ENCODE measurements around the gene SLC9A9.

Gene SLC9A9

GRCh38 chr3:143351354-143351753, 496.9 kb downstream of the SLC9A9 start:
- no peak for DNase-seq

DNA sequence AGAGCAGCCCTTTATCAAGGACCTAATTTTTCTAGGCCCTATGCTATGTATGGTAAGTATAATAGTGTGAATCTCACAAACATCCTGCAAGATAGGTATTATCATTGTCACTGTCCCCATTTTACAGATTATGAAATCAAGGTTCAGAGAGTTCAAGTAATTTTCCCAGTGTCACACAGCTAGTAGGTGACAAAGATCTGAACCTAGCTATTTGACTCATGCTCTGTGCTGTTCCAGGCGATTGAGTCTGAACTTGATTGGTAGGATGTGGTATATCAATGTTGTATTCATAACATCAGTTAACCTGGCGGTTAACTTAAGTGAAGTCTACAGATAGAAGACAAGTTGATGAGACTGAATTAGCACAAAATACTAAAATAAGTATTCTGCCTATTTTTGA, 498.8 kb downstream of the SLC9A9 start:
- no peak for DNase-seq

GRCh38 chr3:143348486-143349327, 499.6 kb downstream of the SLC9A9 start:
- DNase-seq: no peak

GRCh38 chr3:143344516-143345165, 503.6 kb downstream of the SLC9A9 start:
- DNase-seq: no peak

GRCh38 chr3:143343944-143344343, 504.3 kb downstream of the SLC9A9 start:
- no peak for DNase-seq

DNA sequence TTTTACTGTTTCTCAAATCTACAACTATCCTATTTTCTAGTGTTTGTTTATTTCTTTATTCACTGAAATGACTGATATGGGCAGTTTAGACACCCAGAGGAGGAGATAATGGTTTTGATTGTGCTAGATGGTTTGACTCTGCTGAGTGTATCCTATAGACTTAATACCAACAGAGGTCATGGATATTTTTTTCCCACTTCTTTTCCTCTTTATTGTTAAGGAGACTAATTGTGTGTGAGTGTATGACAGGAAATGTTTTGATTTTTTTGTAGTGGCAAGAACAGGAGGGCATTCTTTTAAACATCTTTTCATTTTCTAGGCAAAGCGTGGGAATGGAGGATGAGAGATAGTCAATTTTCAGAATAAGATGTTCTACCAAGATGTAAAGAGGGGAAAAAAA, 505.2 kb downstream of the SLC9A9 start:
- DNase-seq: no peak

- no peak for DNase-seq
Observed at GRCh38 chr3:143339451-143339850, 508.8 kb downstream of the SLC9A9 start.

- DNase-seq: no peak
Observed at GRCh38 chr3:143337387-143337786, 510.9 kb downstream of the SLC9A9 start.

DNA sequence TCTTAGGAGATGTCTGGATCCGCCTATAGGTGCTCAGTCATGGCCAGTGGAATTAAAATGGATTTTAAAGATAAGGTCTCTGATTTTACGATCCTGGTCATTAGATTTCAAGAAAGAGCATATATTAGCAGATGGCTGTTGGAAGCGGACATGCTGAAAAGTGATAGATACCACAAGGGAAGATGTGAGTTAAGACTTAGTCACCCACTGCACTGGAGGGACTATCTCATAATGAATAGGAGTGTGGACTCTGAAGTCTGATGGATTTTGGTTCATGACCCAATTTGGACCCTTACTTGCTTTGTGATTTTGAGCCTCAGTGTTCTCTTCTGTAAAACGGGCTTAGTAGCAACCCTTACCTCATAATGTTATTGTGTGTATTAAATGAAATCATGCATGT, 514.0 kb downstream of the SLC9A9 start:
- no peak for DNase-seq

- DNase-seq: no peak
Observed at GRCh38 chr3:143333367-143333766, 514.9 kb downstream of the SLC9A9 start.

DNA sequence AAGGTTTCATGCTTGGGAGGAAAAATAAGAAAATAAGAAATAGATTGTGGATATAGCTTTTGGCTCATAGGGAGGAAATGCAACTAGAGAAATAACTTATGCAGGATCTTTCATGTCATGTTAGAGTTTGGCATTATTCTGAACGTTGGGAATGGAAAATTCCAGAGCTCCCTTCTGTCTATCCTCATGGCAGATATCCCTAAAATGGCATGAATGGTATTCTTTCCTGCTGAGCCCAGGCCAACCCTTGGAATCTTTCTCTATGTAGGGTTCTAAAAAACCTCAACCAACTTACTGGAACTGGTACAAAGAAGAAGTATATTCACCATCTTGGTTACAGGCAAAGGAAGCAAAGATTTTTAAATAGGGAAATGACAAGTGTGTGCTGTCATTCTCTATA, 516.2 kb downstream of the SLC9A9 start:
- DNase-seq: no peak

GRCh38 chr3:143331350-143331749, 516.9 kb downstream of the SLC9A9 start:
- peak; percentile 55 for DNase-seq

DNA sequence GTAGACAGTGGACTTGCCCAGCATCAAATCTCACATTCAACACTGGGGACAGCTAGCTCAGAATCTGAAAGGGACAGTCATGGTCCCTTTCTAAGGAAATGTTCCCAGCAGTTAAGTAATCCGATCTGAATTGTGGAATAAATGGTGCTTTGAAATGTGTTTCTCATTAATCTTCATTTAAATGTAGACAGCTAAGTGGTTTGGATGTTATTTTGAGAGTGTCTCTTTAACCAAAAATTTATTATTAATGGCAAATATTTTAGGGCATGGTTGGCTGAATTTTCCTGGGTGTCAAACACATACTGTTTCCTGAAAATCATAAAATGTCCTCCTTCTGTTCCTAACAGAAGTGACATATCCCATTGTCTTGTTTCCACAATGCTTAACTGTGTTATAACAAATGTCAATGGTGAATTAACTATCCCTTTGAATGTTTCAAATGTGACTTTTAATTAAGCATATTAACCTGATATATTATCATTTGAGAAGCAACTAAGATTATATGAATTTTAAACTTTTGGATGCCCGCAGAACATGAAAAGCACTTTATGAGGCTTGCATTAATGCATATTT, 517.9 kb downstream of the SLC9A9 start:
- DNase-seq: no peak

DNA sequence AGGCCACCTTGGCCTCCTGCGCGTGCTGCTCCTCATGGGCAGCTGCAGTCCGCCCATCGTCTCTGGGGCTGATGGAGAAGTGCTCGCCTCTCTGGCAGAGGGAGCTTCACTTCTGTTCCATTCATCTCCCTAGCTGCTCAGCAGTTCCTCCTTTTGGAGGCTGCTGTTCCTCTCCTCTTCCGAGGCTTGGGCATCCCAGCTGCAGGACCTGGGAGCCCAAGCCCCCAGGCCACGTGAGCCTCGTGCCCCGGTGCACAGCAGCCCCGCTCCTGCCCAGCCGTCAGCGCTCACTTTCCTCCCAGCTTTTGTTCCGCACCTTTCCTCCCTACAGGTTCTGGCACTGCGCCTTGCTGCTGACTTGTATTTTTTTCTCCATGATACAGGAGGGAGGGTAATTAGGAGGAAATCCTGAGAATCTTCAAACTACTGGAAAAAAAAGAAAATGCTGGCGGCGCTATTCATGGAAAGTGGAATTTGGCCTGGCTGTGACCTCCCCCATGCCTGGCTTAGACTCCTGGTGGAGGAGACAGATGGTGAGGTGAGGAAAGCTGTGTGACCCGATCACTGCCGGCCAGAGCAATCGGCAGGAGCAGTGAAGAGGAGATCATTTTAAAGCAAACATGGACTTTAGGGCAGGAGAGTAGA, 518.6 kb downstream of the SLC9A9 start:
- DNase-seq: no peak

DNA sequence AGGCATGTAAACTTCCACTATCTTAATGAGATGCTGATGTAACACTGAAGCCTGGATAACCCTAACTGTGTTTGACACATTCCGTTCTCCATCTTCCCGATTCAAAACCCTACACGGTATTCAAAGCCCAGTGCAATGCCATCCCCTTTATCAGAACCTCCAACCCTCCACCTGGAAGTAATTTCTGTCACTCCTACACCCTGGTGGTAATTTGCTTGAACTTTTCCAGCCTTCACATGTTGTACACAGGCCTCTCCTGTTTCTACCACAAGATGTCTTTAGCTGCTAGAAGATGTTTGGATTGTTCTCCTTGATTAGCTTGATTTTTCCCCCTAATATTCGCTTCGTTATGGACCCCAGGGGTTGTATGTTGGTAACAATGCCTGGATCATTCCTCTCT, 519.8 kb downstream of the SLC9A9 start:
- no peak for DNase-seq

- no peak for DNase-seq
Observed at GRCh38 chr3:143326983-143327778, 521.1 kb downstream of the SLC9A9 start.

GRCh38 chr3:143321058-143321769, 527.1 kb downstream of the SLC9A9 start:
- no peak for DNase-seq

GRCh38 chr3:143315766-143316165, 532.5 kb downstream of the SLC9A9 start:
- no peak for DNase-seq

DNA sequence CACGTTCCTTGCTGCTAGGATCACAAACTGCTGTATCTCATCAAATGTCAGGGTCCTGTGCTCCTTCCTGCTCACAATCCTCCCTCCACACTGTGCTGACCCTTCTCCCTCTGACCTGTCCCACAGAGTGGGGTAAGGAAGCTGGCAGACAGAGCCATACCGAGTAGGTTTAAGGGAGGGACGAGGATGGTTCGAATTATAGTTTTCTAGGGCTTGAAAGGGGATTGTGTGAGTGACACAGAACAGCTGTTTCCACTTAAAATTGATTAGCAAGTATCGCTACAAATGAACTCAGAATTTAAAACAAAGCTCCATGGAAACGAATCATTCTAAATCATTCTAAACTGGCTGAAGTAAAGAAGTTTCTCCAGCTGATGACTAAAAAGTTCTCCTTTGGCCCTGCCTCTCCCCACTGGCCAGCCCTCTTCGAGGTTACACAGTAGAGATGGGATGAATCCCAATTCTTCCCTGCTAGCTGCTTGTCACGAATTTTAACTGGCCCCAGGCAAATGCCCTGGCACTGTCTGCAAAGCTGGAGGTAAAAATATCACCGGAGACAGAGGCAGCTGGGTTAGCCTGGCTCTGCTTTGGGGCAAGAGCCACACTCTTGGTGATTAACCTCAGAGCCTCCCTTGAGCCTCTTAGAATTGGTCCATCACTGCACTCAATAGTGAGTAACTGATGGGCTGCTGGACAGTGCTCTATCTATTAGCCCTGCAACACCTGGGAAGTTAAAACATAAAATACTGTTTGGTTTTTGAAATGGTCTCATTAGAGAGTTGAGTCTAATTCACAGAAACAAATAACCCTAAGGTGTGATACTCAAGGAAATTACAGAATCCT, 533.8 kb downstream of the SLC9A9 start:
- DNase-seq: peak; percentile 58

- no peak for DNase-seq
Observed at GRCh38 chr3:143313893-143314188, 534.4 kb downstream of the SLC9A9 start.
